Ureter (tissue), 1 donor: Measurements from ENCODE around the gene PRSS16. TPM values are rescaled to one million over a fixed set of nuclear protein-coding genes. Genes with fewer than 3 reads are reported as not detected.

ENCODE experiments used
- DNase-seq: peaks from one replicate; pipeline ENCODE4 v3.0.0-alpha.2; 2020; ENCODE audit warnings: low spot score
- total RNA-seq: library from RNA; stranded (reverse); gene quantifications from one replicate; pipeline ENCODE4 v1.2.4, GENCODE V29; 2023
- donor health status: DM: yes; HTN: yes; CAD: no.

The PRSS16 gene
- total RNA-seq, 1 donor from 2014 or later = 13.0 TPM

GRCh38 chr6:27283279-27283678 lies 35.8 kb downstream of the PRSS16 start:
- DNase-seq = no peak

- DNase-seq = no peak
Observed at GRCh38 chr6:27286141-27286540, 38.6 kb downstream of the PRSS16 start.

- DNase-seq = no peak
Observed at GRCh38 chr6:27287751-27288135, 40.2 kb downstream of the PRSS16 start.

- DNase-seq = no peak
Observed at GRCh38 chr6:27288136-27289044, 40.9 kb downstream of the PRSS16 start.

GRCh38 chr6:27290065-27290849 lies 42.8 kb downstream of the PRSS16 start:
- no peak for DNase-seq

- DNase-seq = no peak
Observed at GRCh38 chr6:27290850-27291208, 43.3 kb downstream of the PRSS16 start.

GRCh38 chr6:27293436-27294098 lies 46.1 kb downstream of the PRSS16 start:
- no peak for DNase-seq

GRCh38 chr6:27294409-27294808 lies 46.9 kb downstream of the PRSS16 start:
- no peak for DNase-seq

- no peak for DNase-seq
Observed at GRCh38 chr6:27295301-27296079, 48.0 kb downstream of the PRSS16 start.

- no peak for DNase-seq
Observed at GRCh38 chr6:27296106-27296783, 48.7 kb downstream of the PRSS16 start.

- no peak for DNase-seq
Observed at GRCh38 chr6:27297484-27297856, 50.0 kb downstream of the PRSS16 start.

- DNase-seq = no peak
Observed at GRCh38 chr6:27297857-27298730, 50.6 kb downstream of the PRSS16 start.

GRCh38 chr6:27303613-27304272 lies 56.2 kb downstream of the PRSS16 start:
- no peak for DNase-seq

Other genes with a start within 250 kb of the PRSS16 start
- not detected for gene POM121L2, start 64.6 kb downstream of the PRSS16 start, total RNA-seq
- 8.0 TPM for gene ZNF391, start 141.1 kb downstream of the PRSS16 start, total RNA-seq
- gene ZNF184, start 225.4 kb downstream of the PRSS16 start, total RNA-seq = 9.8 TPM